MM.1S (cell line): ENCODE data around the gene TSHZ2.

ENCODE experiments used
- CTCF ChIP-seq: fragments of 300-600 bp; sonication (generic); IDR thresholded peaks from 2 replicates; pipeline ENCODE4 v1.5.1; 2016; ENCODE audit warnings: antibody characterized with exemption, low read length, mixed read lengths
- EZH2 ChIP-seq: fragments of 300-600 bp; sonication (generic); optimal IDR thresholded peaks from 2 replicates; pipeline ENCODE3; 2017; ENCODE audit warnings: low read depth, mild to moderate bottlenecking, antibody characterized with exemption, low read length, mixed read lengths

- TF ChIP-seq EZH2 (no peak), CTCF (no peak)
Observed at GRCh38 chr20:53168491-53168890, 196.3 kb downstream of the TSHZ2 start.
